GM21529 (cell line): Measurements from ENCODE around the gene CAVIN2.

ENCODE experiments used
- ATAC-seq: cut with Tn5 transposase; IDR thresholded peaks from one replicate; pipeline ENCODE4 v1.9.1; 2021; ENCODE audit not compliant: unreplicated experiment

The CAVIN2 gene

DNA sequence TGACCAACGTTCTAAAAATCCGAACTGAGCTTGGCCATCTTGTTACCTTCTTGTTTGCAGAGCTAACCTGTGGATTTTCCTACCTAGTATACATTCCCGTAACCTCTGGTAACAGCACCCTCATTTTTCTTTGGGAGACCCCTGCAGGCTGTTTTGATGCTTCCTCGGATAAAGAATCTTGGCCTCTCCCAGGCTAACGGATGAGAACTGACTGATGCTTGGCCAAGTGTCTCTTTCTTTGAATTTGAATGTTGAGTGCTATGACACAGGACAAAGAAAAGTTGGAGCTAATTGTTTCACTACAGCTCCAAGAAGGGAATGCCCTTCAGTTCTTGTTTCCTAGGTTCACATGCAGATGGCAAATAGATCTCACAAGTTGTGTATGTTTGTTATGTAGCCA is 19.3 kb upstream of the CAVIN2 start:
- no peak for ATAC-seq

DNA sequence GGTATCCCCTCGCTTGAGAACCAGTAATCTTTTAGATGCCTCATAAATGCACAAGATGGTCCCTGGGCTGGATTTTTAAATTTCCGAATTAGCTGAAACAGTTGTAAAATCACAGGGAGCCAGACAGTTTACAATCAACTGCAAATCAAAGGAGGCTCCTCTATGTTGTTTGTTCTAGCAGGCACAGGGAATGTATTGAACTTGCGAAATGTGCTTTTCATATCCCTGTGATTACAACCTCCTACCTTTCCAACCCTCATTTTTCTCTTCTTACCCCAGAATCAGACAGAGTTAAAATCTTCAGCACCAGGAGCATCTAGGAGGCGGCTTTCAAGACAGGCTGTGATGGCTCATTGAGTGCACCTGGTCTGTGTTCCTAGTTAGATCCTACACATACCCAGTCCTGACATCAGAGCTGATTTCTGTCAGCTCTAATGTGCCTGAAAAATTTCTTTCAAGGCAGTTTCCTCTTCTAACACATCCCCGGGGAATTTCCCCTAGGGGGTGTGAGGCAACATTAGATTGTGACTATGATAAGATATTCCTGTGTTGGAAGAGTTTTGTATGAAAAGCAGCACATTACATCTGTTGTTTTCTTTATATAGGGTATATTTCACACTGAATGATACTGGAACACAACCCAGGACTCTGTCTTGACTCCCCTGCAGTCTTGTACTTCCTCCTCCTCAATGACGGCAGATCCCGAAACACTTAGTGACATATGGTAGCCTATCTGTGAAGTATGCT is 17.9 kb upstream of the CAVIN2 start:
- ATAC-seq: no peak

DNA sequence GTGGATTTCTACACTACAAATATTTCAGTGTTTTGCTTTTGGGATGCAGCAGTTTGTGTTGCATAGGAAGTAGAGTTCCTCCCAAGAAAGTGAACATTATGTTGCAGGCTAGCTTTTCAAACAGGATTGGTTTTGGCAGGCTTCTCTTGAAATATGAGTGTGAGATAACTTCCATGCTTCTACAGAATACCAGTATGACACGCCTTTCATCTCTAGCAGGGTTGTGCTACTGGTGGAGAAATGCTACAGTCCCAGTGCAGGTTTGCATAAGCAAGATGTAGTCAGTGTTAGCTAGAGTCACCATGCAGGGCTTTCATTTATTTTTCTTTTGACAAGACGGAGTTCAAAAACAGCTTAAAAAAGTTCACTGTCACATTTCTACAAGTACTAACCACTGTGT is 17.1 kb upstream of the CAVIN2 start:
- no peak for ATAC-seq

DNA sequence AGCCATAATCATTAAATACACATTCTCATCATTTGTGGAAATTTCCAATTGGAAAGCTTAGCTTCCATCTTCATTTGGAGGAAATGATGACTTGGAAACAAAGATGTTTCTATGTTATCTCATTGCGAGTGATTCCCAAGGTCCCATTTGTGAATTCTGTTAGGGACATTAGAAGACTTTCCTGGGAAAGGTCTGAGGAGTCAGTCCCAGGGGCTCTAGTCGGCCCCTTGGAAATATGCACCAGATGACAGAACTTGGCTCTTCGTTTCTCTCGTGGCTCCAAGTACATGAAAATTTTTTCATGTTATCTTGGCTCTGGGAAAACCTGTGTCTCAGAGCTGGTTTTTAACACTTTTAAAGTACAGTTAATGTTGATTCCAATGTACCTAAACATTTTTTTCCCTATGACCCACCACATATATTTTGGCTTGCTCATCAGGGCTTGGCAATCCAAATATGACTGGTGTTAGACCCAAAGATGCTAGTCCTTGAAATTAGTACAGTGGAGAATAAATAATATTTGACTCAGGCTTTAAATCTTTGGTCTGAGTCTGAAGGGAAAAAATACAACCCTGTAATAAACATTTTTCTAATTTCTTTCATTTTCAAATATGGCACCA is 15.4 kb upstream of the CAVIN2 start:
- ATAC-seq: no peak

DNA sequence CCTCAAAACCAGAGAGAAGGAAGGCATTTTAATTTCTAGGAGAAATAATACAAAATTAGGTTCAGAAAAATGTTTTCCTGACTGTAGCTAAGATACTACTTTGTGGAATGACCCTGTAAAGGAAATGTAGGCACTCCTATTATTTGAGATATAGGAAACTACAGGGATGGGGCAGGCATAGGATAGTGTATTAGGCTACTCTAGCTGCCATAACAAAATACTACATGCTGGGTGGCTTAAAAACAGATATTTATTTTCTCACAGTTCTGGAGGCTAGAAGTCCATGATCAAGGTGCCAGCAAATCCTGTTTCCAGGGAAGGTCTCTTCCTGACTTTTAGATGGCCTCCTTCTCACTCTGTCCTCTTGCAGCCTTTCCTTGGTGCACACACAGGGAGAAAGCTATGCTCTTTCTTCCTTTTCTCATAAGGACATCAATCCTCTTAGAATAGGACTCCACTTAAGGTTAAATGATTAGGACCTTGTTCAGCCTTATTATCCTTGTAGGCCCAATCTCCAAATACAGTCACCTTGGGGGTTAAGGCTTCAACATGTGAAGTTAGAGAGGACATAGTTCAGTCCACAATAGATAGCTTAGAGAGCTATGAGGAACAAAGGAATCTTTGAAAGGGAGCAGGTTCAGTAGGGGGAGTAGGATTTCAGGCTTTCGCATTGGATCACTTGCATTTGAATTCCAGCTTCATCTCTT is 14.0 kb upstream of the CAVIN2 start:
- ATAC-seq: no peak

DNA sequence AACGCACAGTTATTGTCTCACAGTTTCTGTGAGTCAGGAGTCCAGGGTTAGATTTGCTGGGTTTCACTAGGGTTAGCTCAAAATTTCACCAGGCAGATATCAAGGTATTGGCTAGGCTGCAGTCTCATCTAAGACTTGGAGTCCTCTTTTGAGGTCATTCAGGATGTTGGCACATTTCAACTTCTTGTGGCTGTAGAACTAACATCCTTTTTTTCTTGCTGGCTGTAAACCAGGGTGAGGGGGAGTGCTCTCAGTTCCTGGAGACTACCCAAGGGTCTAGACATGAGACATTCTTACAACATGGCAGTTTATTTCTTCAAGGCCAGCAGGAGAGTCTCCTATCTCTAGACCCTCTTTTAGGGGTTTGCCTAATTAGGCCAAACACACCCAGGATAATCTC is 12.8 kb upstream of the CAVIN2 start:
- no peak for ATAC-seq

DNA sequence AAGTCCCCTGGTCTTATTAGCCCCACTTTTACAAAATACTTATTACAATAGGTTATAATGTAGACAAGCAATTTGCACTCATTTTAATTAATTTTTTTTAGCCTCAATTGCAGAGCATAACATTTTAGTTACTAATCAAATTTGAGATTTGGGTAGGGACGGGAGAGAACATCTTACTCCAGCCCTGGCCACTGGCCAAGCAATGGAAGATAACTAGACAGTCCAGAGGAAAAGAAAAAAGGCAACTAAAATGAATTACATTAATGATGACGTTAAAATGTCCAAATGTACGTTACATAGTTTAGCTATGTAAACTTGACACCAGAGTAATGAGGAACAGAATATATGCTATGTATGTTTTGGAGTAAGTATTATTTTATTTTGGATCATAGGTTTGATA is 11.0 kb upstream of the CAVIN2 start:
- no peak for ATAC-seq

DNA sequence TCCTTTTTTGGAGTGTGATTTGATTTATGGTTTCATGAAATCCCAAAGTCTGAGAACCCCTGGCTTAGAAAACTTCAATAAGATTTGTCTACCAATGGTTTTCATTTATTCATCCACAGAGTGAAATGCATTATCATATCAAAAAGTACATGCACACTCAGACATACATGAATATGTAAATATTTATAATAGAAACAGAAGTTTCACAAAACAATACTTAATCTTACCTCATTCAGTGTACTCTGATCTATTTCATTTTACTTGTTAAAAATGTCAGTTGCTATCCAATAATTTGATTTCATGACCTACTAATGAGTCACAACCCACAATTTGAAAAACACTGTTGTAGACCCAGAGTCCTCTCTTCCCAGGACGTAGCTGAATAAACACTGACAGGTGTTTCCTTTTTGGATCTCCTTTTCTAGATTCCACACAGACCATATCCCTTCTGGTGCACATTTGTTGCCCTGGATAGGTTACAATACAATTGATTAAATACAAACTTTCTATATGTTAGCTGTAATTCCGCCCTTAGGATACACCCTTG is 10.4 kb upstream of the CAVIN2 start:
- ATAC-seq: no peak

DNA sequence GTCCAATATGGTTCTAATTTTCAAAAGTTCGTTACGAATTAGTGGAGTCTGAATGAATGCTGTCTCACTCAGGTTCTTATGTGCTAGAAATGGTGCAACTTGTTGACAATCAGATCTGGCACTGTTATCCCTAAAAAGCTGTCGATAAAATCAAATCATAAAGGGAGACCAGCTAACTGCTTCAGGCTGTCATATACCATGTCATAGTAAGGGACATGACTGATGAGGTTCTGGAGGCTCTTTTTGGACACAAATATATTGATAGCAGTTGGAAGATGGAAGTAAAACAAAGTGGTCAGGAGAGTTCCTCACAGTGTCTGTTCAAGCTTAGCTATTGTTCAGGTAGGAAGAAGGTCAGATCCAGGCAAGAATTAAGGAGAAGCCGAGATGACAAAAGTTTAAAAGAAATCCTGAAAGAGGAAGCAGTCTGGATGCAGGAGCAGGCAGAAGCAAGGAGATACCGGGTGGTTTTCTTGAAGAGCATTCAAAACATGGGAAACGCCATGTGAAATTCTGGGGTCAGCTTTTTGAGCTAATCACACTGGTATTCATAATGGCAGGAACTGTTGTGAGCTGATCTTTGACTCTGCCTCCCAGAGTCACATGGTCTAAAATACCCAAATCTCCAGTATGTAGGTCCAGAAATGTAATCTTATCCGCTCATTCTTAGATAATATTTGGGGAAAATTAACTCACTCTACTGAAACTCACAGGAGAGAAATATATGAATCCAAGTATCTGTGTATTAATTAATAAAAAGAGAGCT is 9.4 kb upstream of the CAVIN2 start:
- no peak for ATAC-seq

DNA sequence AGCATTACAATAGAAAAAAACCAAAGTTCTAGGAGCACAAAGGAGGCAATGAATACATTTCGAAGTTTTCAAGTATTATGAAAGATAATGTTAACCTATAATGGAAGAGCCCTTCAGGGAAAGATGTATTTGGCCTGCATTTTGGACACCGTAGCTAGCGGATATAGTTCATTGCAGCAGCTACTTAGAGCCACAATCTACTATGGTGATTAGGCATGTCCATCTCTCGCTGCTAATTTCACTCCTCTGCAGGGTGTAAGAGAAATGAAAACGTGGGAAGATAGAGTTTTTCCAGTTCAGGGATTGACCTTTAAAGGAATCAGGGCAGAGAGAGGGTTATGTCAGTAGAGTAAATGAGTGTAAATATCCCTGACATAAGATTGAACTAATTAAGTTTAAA is 8.5 kb upstream of the CAVIN2 start:
- ATAC-seq: no peak

DNA sequence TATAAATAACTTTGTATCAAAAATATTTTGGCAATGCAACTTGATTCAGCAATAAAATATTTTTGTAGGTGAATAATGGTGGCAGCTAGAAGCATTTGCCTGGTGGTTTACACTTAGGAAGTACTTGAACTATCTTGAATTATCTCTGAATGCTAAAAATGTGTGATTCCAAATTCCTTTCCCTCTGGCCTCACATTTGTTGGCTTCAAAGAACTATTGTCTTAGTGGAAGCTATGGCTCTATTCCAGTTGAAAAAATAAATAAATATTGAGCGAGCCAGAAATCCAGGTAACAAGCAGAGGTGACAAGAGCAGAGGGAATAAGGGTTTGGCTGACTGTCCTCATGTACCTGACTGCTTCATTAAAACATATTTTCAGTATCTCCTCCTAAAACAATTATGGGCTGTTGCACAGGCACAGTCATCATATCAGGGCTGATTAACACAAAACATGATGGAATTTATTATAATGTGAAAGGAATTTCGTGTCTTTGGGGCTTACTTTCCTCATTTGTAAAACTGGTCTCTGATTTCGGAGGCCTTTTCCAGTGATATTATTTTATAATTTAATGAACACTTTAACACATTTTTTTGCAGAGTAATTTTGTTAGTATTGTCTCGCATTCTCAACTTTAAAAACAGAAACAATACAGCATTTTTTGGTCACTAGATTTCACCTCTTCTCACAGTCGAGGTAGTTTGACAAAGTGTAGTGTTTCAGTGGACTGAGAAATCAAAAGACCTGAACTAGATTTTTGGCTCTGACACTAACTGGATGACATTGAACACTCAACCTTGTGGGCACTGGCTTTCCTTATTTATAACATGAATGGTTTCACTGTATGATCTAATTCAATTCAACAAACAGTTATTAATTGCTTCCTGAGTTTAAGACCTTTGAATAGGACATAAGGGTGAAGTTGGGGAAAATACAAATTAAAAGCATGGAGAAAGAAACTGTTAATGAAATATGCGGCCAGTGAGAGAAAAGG is 7.8 kb upstream of the CAVIN2 start:
- ATAC-seq: no peak

DNA sequence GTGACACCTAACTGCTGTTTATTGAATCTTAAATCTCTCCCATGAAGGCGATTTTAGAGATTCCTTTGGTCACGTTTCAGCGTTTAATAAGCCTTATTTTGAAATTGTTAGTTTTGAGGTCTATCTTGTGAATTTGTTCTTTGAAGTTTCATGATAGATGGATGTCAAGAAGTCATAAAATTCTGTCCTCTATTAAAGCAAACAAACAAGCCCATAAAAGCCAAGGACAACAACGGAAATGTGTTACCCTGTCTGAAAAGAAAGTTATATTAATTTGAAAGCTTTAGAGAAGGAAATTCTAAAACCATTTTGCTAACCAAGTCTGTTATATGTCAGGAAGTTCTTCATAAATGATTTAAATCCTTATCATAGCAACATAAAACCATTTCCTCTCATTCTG is 7.0 kb upstream of the CAVIN2 start:
- ATAC-seq: no peak

DNA sequence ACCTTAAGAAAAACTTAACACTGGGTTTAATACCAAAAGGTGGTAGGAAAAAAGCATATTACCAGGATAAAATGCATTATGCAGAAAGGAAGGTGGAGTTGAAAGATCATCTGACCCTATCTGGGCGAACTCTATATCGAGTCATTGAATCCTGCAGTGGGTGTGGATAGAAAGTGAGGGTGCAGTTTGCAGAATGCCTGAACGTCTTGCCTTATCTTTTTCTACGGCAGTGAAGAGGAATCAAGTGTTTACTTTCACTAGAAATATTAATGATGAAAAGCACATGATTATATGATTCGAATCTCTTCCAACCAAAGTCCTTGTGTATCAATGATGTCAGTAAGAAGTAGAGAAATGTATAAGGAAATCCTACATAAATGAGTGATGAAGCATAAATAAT is 4.3 kb upstream of the CAVIN2 start:
- no peak for ATAC-seq

DNA sequence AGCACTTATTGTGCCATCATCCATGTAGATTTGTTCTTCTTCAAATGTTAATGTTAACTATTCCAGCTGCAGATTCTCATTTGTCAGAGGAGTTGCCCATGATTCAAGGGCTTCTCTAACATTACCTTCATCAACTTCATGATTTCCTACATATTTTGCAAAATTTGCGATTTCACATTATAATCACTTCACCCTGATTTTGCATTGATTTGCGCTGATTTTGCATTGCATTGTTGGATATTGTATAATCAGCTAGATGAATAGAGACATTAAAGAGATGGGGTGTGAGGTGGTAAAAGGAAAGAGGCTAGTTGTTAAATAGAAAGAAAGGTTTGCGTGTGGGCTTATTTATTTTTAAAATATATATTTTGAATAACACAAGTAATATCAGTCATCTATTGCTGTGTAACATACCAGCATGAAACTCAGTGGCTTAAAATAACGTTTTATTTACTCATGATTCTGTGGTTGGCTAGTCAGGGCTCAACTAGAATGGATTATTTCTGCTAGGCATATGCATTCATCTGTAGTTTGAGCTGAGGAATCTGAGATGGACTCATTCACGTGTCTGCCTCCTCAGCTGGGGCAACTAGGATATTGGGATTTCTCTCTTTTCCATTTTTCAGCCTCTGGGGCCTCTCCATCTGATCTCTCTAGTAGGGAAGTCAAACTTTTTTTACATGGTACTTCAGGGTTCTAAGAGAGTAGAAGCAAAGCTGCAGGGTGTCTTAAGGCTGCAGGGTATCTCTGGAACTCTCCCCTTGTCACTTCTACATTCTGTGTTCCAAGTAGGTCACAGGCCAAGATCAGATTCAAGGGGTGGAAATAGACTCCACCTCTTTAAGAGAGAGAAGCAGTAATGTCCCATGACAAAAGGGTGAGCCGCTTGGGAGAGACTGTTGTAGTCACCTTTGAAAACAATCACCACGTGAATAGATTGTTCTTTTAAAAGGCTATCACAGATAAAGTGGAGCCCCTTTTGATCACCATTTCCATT is 2.2 kb upstream of the CAVIN2 start:
- ATAC-seq: no peak

DNA sequence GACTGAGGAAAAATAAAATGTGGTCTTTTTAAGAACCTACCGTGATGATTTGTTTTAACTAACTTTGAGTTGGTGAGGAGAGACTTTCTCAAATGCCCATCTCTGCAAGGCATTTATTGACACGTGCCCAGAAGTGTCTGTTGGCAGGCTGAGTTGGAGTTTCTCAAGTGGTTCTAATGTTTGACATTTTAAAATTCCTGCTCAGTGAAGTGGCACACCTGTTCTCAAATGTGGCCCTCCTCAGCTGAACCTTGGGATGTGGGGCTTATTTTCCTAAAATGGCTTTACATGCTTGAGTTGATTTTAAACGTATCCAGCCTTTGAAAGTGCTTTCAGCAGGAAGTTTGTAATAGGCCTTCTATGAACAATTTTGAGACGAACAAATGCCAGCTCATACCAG is 876 bp upstream of the CAVIN2 start:
- ATAC-seq: no peak

DNA sequence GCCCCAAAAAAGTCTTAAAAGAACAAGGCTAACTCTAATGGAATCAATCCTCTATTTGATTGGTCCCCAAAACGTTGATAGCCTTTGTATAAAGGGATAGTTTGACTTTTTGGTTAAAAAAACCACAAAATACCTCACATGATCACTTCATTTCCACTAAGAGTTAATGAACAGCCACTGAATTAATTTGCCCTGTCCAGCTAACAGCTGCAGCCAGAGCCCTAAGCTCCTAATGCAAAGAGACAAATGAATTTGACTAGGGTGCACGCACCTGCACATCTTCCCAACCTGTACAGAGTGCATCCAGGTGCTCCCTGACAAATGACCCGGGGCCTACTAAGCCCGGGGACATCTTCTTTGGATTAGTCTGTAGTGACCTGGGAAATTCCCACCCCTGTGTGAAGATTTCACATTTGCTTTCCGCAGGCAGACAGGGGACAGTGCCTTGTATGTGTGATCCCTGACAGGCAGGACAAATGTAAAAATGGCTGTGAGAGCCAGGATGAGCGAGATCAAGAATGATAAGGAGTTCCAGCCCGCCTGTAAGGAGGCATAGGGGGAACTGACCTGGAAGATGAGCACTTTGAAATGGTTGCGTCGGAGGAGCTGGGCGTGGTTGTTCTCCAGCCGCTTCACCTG is 893 bp downstream of the CAVIN2 start:
- no peak for ATAC-seq

DNA sequence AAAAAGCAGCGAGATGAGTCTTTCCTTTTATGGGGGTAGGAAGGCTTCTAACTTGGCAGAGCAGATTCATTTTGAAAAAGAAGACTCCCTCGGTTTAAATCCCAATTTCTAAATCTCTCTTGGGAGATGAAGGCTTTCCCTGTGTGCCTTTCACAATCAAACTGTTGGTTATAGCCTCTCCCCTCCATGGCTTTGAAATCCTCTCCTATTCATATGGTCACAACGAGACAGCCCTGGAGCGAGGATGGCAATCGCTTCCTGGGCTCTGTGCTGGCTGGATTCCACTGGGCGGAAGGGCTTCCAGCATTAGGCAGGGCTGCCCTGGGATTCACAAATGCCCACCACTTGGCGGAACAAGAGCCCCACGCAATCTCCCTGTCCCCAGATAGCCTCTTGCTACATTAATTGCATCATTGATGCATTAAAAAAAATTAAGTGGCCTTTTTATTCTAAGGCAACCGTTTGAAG is 1.6 kb downstream of the CAVIN2 start:
- ATAC-seq: no peak

DNA sequence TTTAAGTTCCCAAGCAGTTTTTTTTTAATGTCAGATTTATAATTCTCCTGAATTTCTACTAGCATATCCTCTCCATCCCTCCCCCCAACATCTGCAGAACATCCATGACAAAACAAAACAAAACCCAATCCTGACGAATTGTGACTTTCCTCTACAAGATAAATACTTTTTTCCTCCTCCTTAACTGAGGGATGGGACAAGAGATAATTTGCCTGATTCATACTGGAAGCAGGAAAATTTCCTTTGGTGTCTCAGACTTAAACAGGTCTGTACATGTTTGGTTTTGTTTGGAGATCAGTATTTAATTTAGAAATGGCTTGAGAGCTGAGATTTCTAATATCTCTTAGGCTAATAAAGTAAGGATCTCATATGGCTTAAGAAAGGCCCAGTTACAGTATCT is 2.2 kb downstream of the CAVIN2 start:
- ATAC-seq: no peak
